Left cardiac atrium (tissue), 4 donors: ENCODE data around the gene MICAL2. TPM values are rescaled to one million over a fixed set of nuclear protein-coding genes. Genes with fewer than 3 reads are reported as not detected.

ENCODE experiments used
- ATAC-seq, 2 donors: fragments of 200-7000 bp; cut with Tn5 transposase; one replicate each; pipeline ENCODE4 v1.9.1; 2020; ENCODE audit warnings: mild to moderate bottlenecking in 2 of 2, moderate library complexity in 2 of 2
- DNase-seq: peaks from one replicate; pipeline ENCODE4 v3.0.0-alpha.2; 2020
- intact Hi-C, 2 donors: fragments of 100-400 bp; cut with DNase I; formaldehyde crosslinking; loops; one replicate each; pipeline versions ENCODE4 v1.14.1 to v1.15.1; 2022 to 2023
- total RNA-seq, 2 donors: library from RNA; stranded (reverse); fragmentation: NEBNext Ultra II Directional; extraction: Animal tissue kit (Norgen Biotek cat#: 25700); gene quantifications; one replicate each; pipeline ENCODE4 v1.2.1, GENCODE V29; 2021
- donor health status: DM: no; HTN: yes; CAD: no.
- donor health status: DM: no; HTN: yes; CAD: no; lungs with severe emphysema.
- donor health status: DM: yes; HTN: yes; CAD: no.
- donor health status: Dilated cardiomyopathy.

MICAL2 gene
- total RNA-seq, 2 donors from 2014 or later: 74.5 to 128 TPM

DNA sequence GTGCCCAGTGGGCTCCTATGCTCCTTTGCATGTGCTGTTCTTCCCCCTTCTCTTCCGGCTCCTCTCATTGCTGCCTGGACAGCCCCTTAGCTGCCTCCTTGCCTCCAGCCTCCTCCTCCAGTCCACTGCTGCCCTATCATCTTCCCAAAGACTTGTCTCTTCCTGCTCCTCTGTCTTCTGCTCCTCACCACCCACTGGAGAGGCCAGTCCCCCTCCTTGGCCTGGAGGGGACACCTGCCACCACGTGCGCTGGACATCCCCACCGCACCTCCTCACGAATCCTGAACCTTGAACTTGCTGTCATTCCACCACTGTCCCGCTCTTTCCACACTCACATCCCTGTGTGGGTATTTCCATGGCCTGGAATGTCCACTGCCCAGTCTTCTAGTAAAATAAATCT is 49.8 kb downstream of the MICAL2 start:
- DNase-seq: no peak
- no peak for ATAC-seq
- intact Hi-C loops: loop anchor here in 1 of 2 donors (10.0 kb wide), 1 partner anchor 65 kb away; no protein-coding TSS in a partner anchor

DNA sequence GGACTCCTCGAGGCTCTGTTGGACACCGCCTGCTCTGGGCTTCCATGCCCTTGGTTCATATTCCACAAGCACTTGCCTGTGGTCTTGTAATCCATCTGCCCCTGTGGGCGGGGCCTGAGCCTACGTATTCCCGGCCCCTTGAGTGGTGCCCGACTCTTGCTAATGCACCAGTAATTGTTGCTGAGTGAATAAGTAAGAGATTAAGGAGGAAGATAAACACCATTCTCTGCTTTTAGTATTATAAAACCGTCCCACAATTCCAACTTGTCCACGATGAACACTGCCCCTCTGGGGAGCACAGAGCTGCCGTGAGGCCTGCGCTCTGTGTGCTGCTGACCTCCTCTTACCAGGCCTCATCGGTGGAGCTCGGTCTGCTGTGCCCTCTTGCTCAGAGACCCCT is 50.3 kb downstream of the MICAL2 start:
- ATAC-seq (peak in 1 of 2 donors; percentile 4), DNase-seq (no peak)
- intact Hi-C loops: loop anchor here in 1 of 2 donors (10.0 kb wide), 1 partner anchor 64 kb away; no protein-coding TSS in a partner anchor

DNA sequence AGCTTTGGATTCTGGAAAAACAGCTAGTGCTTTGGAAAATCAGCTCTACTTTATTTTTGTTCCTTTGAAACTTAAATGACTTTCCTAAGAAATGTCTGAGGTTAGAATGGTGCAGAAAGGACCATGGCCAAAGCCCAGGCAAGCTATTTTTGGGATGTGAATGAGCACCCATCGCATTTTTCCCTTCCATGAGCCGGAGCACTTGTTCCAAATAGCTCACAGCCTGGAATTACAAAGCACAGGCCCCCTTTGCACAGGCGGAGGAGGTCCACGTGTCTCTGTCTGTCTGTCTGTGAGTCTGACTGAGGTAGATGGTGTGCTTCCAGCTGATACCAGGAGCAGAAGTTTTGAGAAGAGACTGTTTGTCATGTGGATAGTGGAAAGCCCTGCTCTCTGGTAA is 50.7 kb downstream of the MICAL2 start:
- DNase-seq (no peak), ATAC-seq (peak in 1 of 2 donors; percentile 19)
- intact Hi-C loops: loop anchor here in 1 of 2 donors (10.0 kb wide), 1 partner anchor 64 kb away; no protein-coding TSS in a partner anchor

DNA sequence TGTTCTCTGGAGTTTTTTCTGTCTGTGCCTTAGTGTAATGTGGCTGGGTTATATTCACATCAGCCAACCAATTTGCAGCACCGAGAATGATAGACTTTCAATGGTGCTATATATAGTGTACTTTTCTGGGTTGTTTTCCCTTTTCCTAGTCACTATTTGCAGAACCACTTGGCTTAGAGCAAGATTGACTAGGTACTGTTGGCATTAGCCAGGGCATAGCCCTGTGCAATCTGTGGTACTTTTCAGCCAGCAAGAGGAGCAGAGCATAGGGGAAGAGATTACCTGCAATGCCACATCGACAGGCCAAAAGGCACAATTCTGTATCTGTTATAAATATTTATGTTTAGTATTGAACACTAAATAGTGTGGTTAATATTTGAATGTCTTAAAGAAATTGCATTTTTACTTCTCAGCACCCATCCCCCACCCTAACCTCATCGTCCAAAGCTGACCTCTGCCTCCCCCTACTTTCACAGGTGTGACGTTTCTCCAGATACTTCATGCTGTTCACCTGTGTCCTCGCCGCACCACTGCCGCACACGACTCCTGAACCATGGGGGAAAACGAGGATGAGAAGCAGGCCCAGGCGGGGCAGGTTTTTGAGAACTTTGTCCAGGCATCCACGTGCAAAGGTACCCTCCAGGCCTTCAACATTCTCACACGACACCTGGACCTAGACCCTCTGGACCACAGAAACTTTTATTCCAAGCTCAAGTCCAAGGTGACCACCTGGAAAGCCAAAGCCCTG is 51.4 kb downstream of the MICAL2 start:
- no peak for DNase-seq
- intact Hi-C loops: loop anchor here in 1 of 2 donors (10.0 kb wide), 1 partner anchor 63 kb away; no protein-coding TSS in a partner anchor
- ATAC-seq: no peak

DNA sequence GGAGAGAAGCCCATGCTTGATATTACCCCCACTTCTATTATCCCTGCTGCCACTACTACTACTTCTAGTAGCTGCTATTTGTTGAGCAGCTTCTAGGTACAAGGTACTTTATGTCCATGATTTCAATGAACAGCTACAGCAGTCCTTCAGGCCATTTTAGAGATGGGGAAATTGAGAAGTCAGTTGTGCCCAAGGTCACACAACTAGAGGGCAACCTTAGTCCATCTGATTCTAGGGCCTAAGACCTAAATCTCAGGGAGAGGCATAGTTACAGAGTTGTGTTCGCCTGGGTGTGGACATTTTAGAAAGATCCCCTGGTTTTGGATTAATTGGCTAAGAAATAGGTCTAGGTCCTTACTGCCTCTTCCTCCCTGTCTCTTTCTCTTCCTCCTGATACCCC is 52.3 kb downstream of the MICAL2 start:
- DNase-seq: no peak
- intact Hi-C loops: loop anchor here in 1 of 2 donors (10.0 kb wide), 1 partner anchor 62 kb away; no protein-coding TSS in a partner anchor
- no peak for ATAC-seq

DNA sequence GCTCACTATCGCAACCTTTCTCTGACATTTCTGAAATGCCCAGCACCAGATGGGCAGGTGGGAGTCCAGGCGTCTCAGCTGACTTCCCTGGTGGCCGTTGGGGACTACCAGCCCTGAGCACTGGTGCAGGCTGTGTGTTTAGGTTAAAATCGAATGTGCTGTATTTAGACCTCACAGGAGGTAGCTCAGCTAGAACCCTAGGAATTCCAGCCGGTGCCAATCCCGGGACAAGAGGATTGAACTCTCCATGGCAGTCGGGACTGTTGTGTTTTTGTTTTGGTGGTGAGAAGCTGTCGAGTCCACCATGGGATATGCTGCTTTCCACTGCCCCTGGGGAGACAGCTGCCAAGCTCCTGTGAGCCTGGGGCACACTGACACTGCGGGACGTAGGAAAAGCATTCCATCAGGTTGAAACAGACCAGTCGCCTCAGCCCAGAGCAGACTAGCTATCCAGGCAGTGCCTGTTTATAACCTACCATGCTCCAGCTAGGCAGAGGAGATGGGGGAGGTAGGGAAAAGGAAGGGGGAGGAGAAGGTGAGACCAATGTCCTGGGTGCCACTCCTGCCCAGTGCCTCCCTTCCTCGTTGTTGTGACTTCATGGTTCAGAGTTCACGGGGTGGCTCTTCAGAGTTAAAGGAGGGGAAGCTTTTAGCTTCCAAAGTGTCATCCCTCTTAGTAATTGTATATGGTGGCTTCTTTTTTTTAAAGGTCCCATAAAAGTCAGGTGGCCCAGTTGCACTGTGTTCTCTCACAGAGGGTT is 53.0 kb downstream of the MICAL2 start:
- peak; percentile 15 to 36 for ATAC-seq
- DNase-seq: peak; percentile 65
- intact Hi-C loops: loop anchor here in 1 of 2 donors (10.0 kb wide), 1 partner anchor 61 kb away; no protein-coding TSS in a partner anchor

DNA sequence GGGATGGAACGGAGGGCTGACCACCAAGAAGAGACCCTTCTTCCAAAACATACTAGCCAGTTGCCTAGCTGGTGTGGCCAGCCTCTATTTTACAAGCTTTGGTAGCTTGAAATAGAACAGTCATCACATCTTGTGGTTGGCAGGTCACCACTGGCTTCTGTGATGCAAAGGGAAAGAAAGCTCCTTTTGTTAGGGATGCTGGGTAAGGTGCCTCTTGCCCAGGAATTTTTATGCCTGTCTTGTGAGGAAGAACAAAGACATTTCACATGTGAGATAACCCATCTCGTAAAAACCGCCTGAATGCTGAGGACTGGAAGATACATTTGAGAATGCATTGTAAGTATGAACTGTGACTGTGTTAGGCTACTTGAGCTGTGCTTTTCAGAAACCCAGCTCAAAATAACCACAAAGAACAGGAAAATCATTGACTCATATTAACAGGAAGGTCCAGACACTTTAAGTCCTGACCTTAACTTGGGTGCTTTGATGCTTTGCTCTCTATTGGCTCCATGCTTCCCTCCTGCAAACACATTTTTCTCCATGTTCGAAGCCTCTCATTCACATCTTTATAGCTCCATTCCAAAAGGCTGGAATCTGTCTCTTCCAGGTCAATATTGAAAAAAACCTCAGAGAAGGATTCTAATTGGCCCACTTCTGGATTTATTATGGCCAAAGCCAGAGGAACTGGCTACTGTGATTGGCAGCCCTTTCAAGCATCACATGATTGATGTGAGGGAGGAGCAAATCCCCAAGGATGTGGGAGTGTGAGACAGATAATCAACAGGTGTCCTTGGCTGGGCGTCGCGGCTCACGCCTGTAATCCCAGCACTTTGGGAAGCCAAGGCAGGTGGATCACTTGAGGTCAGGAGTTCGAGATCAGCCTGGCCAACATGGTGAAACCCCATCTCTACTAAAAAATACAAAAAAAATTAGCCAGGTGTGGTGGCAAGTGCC is 53.9 kb downstream of the MICAL2 start:
- no peak for ATAC-seq
- intact Hi-C loops: loop anchor here in 1 of 2 donors (10.0 kb wide), 1 partner anchor 60 kb away; no protein-coding TSS in a partner anchor
- DNase-seq: no peak

DNA sequence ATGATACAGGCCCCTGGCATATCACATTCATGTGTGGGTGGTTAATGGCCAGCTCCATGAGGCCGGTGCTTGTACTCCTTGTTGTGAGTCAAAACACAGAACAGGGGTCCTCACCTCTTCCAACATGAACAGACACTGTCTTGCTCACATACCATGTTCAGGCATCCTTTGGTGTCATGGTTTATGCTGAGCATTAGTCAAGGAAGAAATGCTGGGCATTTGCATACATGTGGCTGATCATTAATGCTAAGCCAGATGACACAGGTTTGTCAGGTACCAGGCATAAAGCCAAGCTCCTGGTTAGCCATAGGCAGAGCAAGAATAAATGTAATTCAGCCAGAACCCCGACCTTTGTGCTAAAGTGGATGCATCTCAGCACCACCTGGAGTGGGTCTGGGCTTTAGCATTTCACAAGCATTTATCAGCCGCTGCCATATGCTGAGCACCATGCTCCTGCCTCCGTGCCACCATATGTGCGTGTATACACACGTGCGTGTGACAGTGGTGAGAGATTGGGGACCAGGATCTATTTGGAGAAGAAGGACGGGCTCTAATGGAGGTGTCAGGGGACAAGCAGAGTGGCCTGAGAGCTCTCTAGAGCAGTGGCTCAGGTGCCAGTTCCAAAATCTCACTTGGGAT is 55.0 kb downstream of the MICAL2 start:
- intact Hi-C loops: loop anchor here in 1 of 2 donors (10.0 kb wide), 1 partner anchor 59 kb away; no protein-coding TSS in a partner anchor
- no peak for DNase-seq
- ATAC-seq: no peak

DNA sequence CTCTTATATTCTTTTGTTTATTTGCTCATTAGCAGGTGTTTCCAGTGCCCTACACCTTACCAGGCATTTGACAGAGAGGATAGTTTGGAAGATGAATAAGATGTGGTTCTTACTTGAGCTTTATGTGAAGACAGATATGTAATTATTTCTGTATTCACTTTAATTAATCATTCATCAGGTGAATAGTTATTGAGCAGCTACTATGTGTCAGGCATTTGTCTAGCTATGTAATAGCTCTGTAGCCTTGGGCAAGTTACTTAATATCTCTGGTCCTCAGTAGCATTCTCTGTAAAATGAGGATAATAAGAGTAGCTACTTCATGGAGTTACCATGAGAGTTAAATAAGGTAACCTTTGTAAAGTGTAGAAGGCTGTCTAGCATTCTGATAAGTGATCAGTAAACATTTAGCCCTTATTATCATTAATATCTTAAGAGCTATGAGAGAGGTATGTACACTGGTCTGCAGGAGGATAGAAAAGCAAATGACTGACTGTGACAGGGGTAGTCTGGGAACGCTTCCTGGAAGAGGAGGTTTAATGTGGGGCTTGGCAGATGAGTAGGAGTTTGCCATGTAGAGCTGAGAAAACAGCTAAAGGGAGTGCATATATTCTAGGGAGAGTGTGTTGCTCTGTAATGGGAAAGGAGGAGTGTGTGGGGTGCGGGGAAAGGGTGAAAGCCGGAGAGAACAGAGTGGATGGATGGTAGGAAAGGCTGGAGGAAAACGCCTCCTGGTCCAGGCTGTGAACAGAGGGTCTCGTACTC is 56.1 kb downstream of the MICAL2 start:
- DNase-seq: no peak
- no peak for ATAC-seq
- intact Hi-C loops: loop anchor here in 1 of 2 donors (10.0 kb wide), 1 partner anchor 58 kb away; no protein-coding TSS in a partner anchor

DNA sequence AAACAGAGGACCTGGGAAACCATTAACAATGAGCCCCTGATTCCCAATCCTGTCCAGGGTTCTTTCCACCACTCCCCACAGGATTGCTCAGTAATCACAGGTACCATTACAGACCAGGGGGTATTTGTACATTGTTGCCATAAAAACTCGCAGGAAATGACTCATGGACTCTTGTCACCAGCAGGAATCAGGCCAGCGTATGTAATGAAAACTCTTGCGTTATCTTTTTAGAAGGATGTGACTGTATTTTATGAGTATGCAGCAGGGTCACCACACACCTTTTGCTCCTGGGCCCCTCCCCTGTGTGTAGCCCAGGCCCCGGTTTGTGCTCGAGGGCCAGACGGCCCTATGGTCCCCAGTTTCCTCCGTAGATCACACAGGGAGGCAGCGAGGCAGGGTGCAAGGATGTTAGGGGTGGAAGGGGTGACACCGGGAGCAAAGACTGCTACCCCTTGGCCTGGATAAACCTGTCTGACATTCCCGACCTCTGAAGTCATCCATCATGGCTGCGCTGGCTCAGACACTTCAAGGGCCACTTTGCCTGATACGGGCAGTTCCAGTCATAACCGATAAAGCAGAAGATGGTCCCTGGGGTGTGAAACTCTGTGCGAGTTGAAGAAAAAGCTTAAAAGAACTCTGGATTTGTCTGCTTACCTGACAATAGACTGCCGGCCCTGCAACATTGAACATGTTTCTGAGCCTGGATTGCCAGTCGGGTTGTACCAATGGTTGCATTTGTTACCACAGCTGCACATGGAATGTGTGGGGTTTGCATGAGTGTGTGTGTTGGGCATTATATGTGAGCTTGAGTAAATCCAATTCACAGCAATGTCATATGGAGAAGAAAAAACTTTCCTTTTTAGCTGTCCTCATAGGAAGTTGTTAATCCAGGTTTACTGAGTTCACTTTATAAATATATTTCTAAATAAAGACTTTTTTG is 56.9 kb downstream of the MICAL2 start:
- intact Hi-C loops: loop anchor here in 1 of 2 donors (10.0 kb wide), 1 partner anchor 57 kb away; no protein-coding TSS in a partner anchor
- DNase-seq (no peak), ATAC-seq (peak; percentile 31 to 45)

DNA sequence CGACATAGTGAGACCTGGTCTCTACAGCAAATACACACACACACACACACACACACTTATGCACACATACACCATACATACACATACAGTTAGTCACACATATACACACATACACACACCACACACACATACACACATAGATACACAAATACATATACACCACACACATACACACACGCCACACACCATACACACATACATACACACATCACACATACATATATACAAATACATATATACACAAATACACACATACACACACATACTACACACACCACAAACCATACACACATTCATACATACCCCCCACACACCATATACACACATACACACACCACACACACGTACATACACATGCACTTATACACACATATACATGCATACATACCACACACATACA is 57.7 kb downstream of the MICAL2 start:
- no peak for DNase-seq
- no peak for ATAC-seq
- intact Hi-C loops: loop anchor here in 1 of 2 donors (10.0 kb wide), 1 partner anchor 57 kb away; no protein-coding TSS in a partner anchor

DNA sequence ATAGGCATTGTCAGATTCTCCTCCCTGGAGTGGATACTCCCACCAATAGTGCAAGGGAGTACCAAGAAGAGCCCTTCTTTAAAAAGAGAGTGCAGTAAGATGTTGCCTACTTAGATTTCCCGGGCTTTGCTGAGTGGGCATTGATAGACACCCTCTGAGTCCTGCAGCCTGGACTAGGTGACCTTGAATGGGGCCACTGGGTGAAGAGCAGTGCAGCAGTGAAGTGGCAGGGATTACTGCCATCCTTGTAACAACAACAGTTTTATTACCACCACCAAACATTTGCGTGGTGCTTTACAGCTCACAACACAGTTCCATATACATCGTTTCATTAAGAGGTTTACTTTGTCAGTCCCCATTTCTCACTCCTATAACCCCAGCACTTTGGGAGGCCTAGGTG is 59.4 kb downstream of the MICAL2 start:
- no peak for DNase-seq
- intact Hi-C loops: loop anchor here in 1 of 2 donors (10.0 kb wide), 1 partner anchor 55 kb away; no protein-coding TSS in a partner anchor
- peak; percentile 8 to 27 for ATAC-seq

DNA sequence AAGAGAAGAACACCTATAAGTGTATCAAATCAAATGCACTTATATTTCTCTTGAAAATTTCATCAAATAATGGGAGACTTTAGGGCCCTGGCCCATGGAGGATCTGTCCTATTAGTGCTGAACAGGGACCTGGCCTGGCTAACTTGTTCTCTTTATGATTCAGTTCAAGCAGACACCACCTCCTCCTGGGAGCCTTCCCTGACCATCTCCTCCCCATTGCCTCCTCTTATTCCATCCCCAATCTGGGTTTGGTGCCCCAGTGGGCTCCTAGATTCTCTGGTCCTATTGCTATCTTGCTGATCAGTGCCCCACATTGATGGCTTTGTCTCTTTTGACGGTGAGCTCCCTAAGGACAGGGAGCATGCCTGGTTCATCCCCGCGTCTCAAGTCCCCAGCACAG is 60.1 kb downstream of the MICAL2 start:
- intact Hi-C loops: no loop called here
- DNase-seq (no peak), ATAC-seq (no peak)

DNA sequence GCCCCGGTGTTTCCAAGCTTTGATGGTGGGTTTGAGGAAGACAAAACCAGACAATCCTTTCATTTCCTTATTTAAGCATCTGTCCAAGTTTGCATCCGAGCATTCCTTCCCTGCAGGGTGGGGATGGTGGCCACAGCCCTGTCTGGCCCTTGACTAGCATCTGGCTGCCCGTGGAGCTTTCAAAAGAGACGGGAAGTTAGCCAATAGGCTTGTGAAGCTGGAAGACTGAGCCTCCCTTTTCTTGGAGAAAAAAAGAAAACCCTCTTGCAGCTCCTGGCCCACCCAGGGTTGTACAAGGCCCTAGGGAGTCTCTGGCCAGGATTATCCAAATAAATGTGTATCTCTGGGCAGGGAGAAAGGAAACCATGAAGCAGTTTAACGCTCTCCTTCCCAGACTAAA is 60.6 kb downstream of the MICAL2 start:
- DNase-seq (peak; percentile 58), ATAC-seq (peak; percentile 73 to 77)
- intact Hi-C loops: no loop called here

DNA sequence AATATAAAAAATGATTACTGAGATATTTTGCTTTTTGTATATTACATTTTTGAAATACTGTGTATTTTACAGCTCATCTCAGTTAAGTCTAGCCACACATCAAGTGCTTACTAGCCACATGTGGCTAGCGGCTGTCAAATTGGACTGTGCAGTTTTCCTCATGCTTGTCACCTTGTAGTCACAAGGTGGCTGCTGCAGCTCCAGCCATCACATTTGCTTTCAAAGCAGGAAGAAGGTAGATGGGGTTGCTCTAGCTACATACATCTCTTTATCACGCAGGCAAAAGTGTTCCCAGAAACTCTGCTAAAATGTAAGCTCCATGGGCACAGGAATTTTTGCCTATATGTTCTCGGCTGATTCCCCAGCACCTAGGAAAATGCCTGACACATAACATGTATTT is 61.5 kb downstream of the MICAL2 start:
- intact Hi-C loops: no loop called here
- ATAC-seq (no peak), DNase-seq (no peak)

DNA sequence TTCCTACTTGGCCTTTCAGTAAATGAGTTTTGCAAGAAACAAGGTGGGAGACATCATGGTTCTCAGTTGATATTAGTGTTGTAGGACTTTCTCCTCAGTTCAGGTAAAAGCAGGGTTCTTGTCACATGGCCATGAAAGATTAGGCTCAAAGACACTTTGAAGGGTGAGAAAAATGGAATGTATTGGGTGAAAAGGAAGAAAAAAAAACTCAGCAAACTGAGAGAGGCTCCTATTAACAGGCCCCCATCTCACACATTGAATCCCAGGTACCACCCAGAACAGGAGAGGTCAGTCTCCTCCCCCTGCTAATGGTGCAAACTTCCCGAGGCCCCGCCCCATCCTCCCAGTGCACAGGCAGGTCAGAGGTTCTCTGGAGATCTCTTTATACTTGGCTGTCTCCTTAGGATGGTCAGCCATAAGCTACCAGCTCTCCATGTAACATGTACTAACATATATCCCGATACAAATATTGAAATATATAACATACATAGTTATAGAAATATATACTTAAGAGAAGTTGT is 62.2 kb downstream of the MICAL2 start:
- ATAC-seq (no peak), DNase-seq (no peak)
- intact Hi-C loops: no loop called here
